ENCODE measurements around the gene LCOR. TPM values are rescaled to one million over a fixed set of nuclear protein-coding genes. Genes with fewer than 3 reads are reported as not detected.
A peak's percentile ranks its signal among the peaks of the same experiment; 100 is the strongest.

Gene LCOR
- total and polyA plus RNA-seq, 9 of the 15 experiments (the other 6 are each of a cell fraction or from before 2014, with no cell fraction given): 3.6 to 25.2 (median 14.4) TPM

GRCh38 chr10:96789571-96790108 is 42.5 kb upstream of the LCOR start (continued):
- no peak for TF ChIP-seq FOXJ2 (tag; IDR thresholded peaks at IDR 0.05)
- peak in 1 of 2 experiments; percentile 75 for TF ChIP-seq AFF1 (IDR thresholded peaks at IDR 0.05; ENCODE audit: low read depth in 1 of 2, partially characterized antibody in 2 of 2)
- TF ChIP-seq RB1 (IDR thresholded peaks at IDR 0.05; ENCODE audit: low read depth): no peak; the same call in 1 of the 2 replicates
- TF ChIP-seq PTBP1 (IDR thresholded peaks at IDR 0.05; ENCODE audit: low read depth, low read length): no peak
- TF ChIP-seq HIVEP1 (CRISPR knock-in tag; IDR thresholded peaks at IDR 0.05): no peak
- TF ChIP-seq ZC3H8 (IDR thresholded peaks at IDR 0.05): 0 out of 2 replicates have a peak, but pooled peaks have one; percentile 36
- peak; percentile 67 for TF ChIP-seq DPF2 (IDR thresholded peaks at IDR 0.05)
- no peak for TF ChIP-seq HMGN3 (IDR thresholded peaks at IDR 0.05; ENCODE audit: borderline replicate concordance, extremely low read depth, insufficient read length, low read depth, low read length)
- TF ChIP-seq, protein P1, sequence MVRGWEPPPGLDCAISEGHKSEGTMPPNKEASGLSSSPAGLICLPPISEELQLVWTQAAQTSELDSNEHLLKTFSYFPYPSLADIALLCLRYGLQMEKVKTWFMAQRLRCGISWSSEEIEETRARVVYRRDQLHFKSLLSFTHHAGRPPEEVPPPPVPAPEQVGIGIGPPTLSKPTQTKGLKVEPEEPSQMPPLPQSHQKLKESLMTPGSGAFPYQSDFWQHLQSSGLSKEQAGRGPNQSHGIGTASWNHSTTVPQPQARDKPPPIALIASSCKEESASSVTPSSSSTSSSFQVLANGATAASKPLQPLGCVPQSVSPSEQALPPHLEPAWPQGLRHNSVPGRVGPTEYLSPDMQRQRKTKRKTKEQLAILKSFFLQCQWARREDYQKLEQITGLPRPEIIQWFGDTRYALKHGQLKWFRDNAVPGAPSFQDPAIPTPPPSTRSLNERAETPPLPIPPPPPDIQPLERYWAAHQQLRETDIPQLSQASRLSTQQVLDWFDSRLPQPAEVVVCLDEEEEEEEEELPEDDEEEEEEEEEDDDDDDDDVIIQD (CRISPR knock-in tag; IDR thresholded peaks at IDR 0.05): no peak
- TF ChIP-seq, protein P2, sequence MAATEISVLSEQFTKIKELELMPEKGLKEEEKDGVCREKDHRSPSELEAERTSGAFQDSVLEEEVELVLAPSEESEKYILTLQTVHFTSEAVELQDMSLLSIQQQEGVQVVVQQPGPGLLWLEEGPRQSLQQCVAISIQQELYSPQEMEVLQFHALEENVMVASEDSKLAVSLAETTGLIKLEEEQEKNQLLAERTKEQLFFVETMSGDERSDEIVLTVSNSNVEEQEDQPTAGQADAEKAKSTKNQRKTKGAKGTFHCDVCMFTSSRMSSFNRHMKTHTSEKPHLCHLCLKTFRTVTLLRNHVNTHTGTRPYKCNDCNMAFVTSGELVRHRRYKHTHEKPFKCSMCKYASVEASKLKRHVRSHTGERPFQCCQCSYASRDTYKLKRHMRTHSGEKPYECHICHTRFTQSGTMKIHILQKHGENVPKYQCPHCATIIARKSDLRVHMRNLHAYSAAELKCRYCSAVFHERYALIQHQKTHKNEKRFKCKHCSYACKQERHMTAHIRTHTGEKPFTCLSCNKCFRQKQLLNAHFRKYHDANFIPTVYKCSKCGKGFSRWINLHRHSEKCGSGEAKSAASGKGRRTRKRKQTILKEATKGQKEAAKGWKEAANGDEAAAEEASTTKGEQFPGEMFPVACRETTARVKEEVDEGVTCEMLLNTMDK (IDR thresholded peaks at IDR 0.05; ENCODE audit: borderline replicate concordance, insufficient read depth, low read depth, low read length, poor library complexity, severe bottlenecking): no peak
- TF ChIP-seq HINFP (tag; conservative IDR thresholded peaks at IDR 0.05; ENCODE audit: low read depth): peak; percentile 73
- TF ChIP-seq ZEB2 (IDR thresholded peaks at IDR 0.05): no peak
- 0 out of 2 replicates have a peak, but pooled peaks have one; percentile 51 for TF ChIP-seq BCOR (IDR thresholded peaks at IDR 0.05)
- TF ChIP-seq BRD9 (IDR thresholded peaks at IDR 0.05; ENCODE audit: low read depth, partially characterized antibody): peak; percentile 82
- no peak for TF ChIP-seq CTBP1 (IDR thresholded peaks at IDR 0.05; ENCODE audit: borderline replicate concordance)
- TF ChIP-seq ZNF778 (CRISPR knock-in tag; IDR thresholded peaks at IDR 0.05): no peak
- no peak for TF ChIP-seq CHD4 (IDR thresholded peaks at IDR 0.05; ENCODE audit: insufficient read depth, insufficient replicate concordance, low read depth, low read length, poor library complexity, severe bottlenecking)
- TF ChIP-seq HDGF (IDR thresholded peaks at IDR 0.05): peak; percentile 86; the same call in 1 of the 2 replicates
- 0 out of 2 replicates have a peak, but pooled peaks have one; percentile 16 for TF ChIP-seq ARID1B (IDR thresholded peaks at IDR 0.05)
